ENCODE measurements around the gene ANTXR2. TPM values are rescaled to one million over a fixed set of nuclear protein-coding genes. Genes with fewer than 3 reads are reported as not detected.

The ANTXR2 gene
- total RNA-seq, 4 donors from 2014 or later: 51.8 to 182 (median 144) TPM

- Histone ChIP-seq H3K27me3 (no peaks in the 10 kb centered on the region), H3K4me1 (no peaks in the 10 kb centered on the region), H3K27ac (no peak overlapping the region), H3K4me3 (no peak overlapping the region), H3K36me3 (no peaks in the 10 kb centered on the region), H3K9me3 (no peaks in the 10 kb centered on the region)
- no peak for DNase-seq
- intact Hi-C loops (cut with DNase I; ENCODE audit: low total_unique reads): no loop called here
- no peak for TF ChIP-seq POLR2A (IDR thresholded peaks at IDR 0.05)
- TF ChIP-seq CTCF (IDR thresholded peaks at IDR 0.05): no peak
Observed at GRCh38 chr4:79948739-79949138, 124.3 kb downstream of the ANTXR2 start.

- intact Hi-C loops (cut with DNase I; ENCODE audit: low total_unique reads): no loop called here
Observed at GRCh38 chr4:79948261-79948660, 124.8 kb downstream of the ANTXR2 start.

GRCh38 chr4:79947386-79947785 lies 125.6 kb downstream of the ANTXR2 start:
- Histone ChIP-seq H3K4me3 (no peak overlapping the region), H3K36me3 (no peaks in the 10 kb centered on the region), H3K4me1 (no peaks in the 10 kb centered on the region), H3K27ac (no peak overlapping the region), H3K9me3 (no peaks in the 10 kb centered on the region), H3K27me3 (no peaks in the 10 kb centered on the region)
- intact Hi-C loops (cut with DNase I; ENCODE audit: low total_unique reads): no loop called here
- DNase-seq: no peak
- TF ChIP-seq CTCF (IDR thresholded peaks at IDR 0.05) (no peak), POLR2A (IDR thresholded peaks at IDR 0.05) (no peak)

More at GRCh38 chr4:79948261-79948660, 124.8 kb downstream of the ANTXR2 start:
- TF ChIP-seq CTCF (IDR thresholded peaks at IDR 0.05) (no peak), POLR2A (IDR thresholded peaks at IDR 0.05) (no peak)
- no peaks in the 10 kb centered on the region for H3K4me1 ChIP-seq
- no peaks in the 10 kb centered on the region for H3K27me3 ChIP-seq
- no peak overlapping the region for H3K27ac ChIP-seq
- no peaks in the 10 kb centered on the region for H3K36me3 ChIP-seq
- DNase-seq: no peak
- no peaks in the 10 kb centered on the region for H3K9me3 ChIP-seq
- H3K4me3 ChIP-seq: no peak overlapping the region

- Histone ChIP-seq H3K9me3 (no peaks in the 10 kb centered on the region), H3K36me3 (peaks cover 0 to 3% of the 10 kb centered on the region in 2 donors), H3K4me3 (no peak overlapping the region), H3K4me1 (no peaks in the 10 kb centered on the region), H3K27me3 (no peaks in the 10 kb centered on the region), H3K27ac (no peak overlapping the region)
- TF ChIP-seq POLR2A (IDR thresholded peaks at IDR 0.05): no peak
- no peak for TF ChIP-seq CTCF (IDR thresholded peaks at IDR 0.05)
- DNase-seq: no peak
- intact Hi-C loops (cut with DNase I; ENCODE audit: low total_unique reads): no loop called here
Observed at GRCh38 chr4:79935274-79935673, 137.8 kb downstream of the ANTXR2 start.

GRCh38 chr4:79934660-79935059 lies 138.4 kb downstream of the ANTXR2 start:
- TF ChIP-seq CTCF (IDR thresholded peaks at IDR 0.05) (no peak), POLR2A (IDR thresholded peaks at IDR 0.05) (no peak)

More at GRCh38 chr4:79934660-79935059, 138.4 kb downstream of the ANTXR2 start:
- intact Hi-C loops (cut with DNase I; ENCODE audit: low total_unique reads): no loop called here
- H3K27ac ChIP-seq: no peak overlapping the region
- H3K9me3 ChIP-seq: no peaks in the 10 kb centered on the region
- no peaks in the 10 kb centered on the region for H3K27me3 ChIP-seq
- peaks cover 0 to 3% of the 10 kb centered on the region in 2 donors for H3K36me3 ChIP-seq
- H3K4me1 ChIP-seq: no peaks in the 10 kb centered on the region
- no peak overlapping the region for H3K4me3 ChIP-seq
- no peak for DNase-seq

Data from uterus (tissue), 4 donors.